ENCODE results near the gene AMMECR1L.

DNA sequence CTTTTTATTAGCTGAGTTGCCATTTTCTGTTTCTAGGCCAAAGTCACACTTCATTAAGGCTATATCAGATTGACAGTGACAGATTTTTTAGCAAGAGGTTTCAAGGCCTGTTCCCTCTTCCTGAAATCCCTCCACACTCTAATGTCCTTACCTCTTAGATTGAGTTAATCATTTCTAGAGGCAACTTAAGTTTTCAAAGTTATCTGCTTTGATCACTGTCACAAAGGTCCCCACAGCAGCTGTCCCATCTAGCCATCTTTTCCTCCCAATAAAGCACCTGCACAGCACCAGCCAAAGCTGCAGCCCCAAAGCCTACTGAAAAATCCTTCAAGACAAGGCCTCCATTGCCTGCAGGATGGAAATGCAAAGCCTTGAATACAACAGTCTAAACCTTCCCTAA is 13.4 kb downstream of the AMMECR1L start:
- TF ChIP-seq, protein P1, sequence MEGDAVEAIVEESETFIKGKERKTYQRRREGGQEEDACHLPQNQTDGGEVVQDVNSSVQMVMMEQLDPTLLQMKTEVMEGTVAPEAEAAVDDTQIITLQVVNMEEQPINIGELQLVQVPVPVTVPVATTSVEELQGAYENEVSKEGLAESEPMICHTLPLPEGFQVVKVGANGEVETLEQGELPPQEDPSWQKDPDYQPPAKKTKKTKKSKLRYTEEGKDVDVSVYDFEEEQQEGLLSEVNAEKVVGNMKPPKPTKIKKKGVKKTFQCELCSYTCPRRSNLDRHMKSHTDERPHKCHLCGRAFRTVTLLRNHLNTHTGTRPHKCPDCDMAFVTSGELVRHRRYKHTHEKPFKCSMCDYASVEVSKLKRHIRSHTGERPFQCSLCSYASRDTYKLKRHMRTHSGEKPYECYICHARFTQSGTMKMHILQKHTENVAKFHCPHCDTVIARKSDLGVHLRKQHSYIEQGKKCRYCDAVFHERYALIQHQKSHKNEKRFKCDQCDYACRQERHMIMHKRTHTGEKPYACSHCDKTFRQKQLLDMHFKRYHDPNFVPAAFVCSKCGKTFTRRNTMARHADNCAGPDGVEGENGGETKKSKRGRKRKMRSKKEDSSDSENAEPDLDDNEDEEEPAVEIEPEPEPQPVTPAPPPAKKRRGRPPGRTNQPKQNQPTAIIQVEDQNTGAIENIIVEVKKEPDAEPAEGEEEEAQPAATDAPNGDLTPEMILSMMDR (IDR thresholded peaks at IDR 0.05), result no peak
- no peak for TF ChIP-seq POLR2A (IDR thresholded peaks at IDR 0.05)
